Measurements from ENCODE around the gene CLDN16. TPM values are rescaled to one million over a fixed set of nuclear protein-coding genes. Genes with fewer than 3 reads are reported as not detected.

Gene CLDN16
- total and polyA plus RNA-seq, 9 of the 15 experiments (the other 6 are each of a cell fraction or from before 2014, with no cell fraction given): 0.04 to 0.11 (median 0.04) TPM; not detected in 6

- TF ChIP-seq CBX5 (IDR thresholded peaks at IDR 0.05; ENCODE audit: borderline replicate concordance, low read depth) (no peak), NUFIP1 (IDR thresholded peaks at IDR 0.05; ENCODE audit: partially characterized antibody) (no peak), CEBPB (tag; IDR thresholded peaks at IDR 0.05) (no peak)
These were observed at the start of gene CLDN16 (continued) for GRCh38 chr3:190387578-190388213.

GRCh38 chr3:190338717-190339116 is 49.2 kb upstream of the CLDN16 start:
- no peaks in the 10 kb centered on the region for H3K27me3 ChIP-seq (ENCODE audit: control insufficient read depth in 2 of 2, insufficient read depth in 2 of 2, low read length in 2 of 2)
- 0 out of 2 replicates have a peak, but pooled peaks cover 1% of the 10 kb centered on the region for H3K9me3 ChIP-seq (replicated peaks; ENCODE audit: control insufficient read depth, insufficient read depth, low read depth, low read length)
- no peak for DNase-seq (ENCODE audit: extremely low read depth in 1 of 4, low spot score in 3 of 4)
- in situ Hi-C loops (cut with MboI) (no loop called here), intact Hi-C loops (cut with micrococcal nuclease) (no loop called here)
- H3K4me2 ChIP-seq (ENCODE audit: insufficient read depth, low read length): no peak overlapping the region
- H2AFZ ChIP-seq (ENCODE audit: low read depth, low read length): no peak overlapping the region
- no peaks in the 10 kb centered on the region for H3K9me1 ChIP-seq (ENCODE audit: control insufficient read depth, insufficient read depth, low read length)
- no peaks in the 10 kb centered on the region for H3K36me3 ChIP-seq (ENCODE audit: control insufficient read depth, insufficient read depth, low read length)
- H3K4me1 ChIP-seq (replicated peaks in 1 of 2; ENCODE audit: control insufficient read depth in 2 of 2, insufficient read depth in 2 of 2, low read length in 2 of 2): no peaks in the 10 kb centered on the region
- POLR2A ChIA-PET: no interaction called here
- CTCF ChIA-PET (ENCODE audit: low intra/inter-chr PET ratio): no interaction called here
- H3K9ac ChIP-seq (ENCODE audit: insufficient read depth in 1 of 2, low read depth in 2 of 2, low read length in 2 of 2): no peak overlapping the region
- no peak overlapping the region for H3K27ac ChIP-seq (ENCODE audit: extremely low read depth, low read depth, low read length)
- H3K4me3 ChIP-seq: no peak overlapping the region
- no peaks in the 10 kb centered on the region for H3K79me2 ChIP-seq (ENCODE audit: control insufficient read depth, insufficient read depth, low read length)
- no peak for FAIRE-seq
- H4K20me1 ChIP-seq (replicated peaks; ENCODE audit: control insufficient read depth, insufficient read depth, low read length): no peaks in the 10 kb centered on the region
- ATAC-seq: no peak
- BruUV-seq (replicated peaks): no TSS peak
- TF ChIP-seq ETS2 (tag; IDR thresholded peaks at IDR 0.05; ENCODE audit: borderline replicate concordance, poor library complexity, severe bottlenecking) (no peak), ATF7 (IDR thresholded peaks at IDR 0.05) (no peak), ZNF589 (CRISPR knock-in tag; IDR thresholded peaks at IDR 0.05; ENCODE audit: low read depth) (no peak), SIN3B (IDR thresholded peaks at IDR 0.05; ENCODE audit: low read depth) (no peak), SAFB (IDR thresholded peaks at IDR 0.05; ENCODE audit: borderline replicate concordance, low read depth, low read length) (no peak), RBBP5 (IDR thresholded peaks at IDR 0.05; ENCODE audit: borderline replicate concordance, insufficient read depth, low read length, poor library complexity, severe bottlenecking) (no peak), E2F8 (IDR thresholded peaks at IDR 0.05; ENCODE audit: low read depth, partially characterized antibody) (no peak), ELK3 (CRISPR knock-in tag; IDR thresholded peaks at IDR 0.05) (no peak), NFYB (IDR thresholded peaks at IDR 0.05; ENCODE audit: extremely low read depth, insufficient read length) (no peak), ZFP91 (CRISPR knock-in tag; IDR thresholded peaks at IDR 0.05) (no peak), EHMT2 (IDR thresholded peaks at IDR 0.05) (no peak)
